ENCODE data around the gene ADCY1.

ADCY1 gene

GRCh38 chr7:45594745-45595535 lies 20.8 kb downstream of the ADCY1 start:
- TF ChIP-seq GATA2 (IDR thresholded peaks at IDR 0.05; ENCODE audit: low read depth, low read length) (no peak), GATA3 (IDR thresholded peaks at IDR 0.05; ENCODE audit: low read depth, low read length) (no peak)

GRCh38 chr7:45595809-45596664 lies 21.9 kb downstream of the ADCY1 start:
- TF ChIP-seq GATA3 (IDR thresholded peaks at IDR 0.05; ENCODE audit: low read depth, low read length): no peak
- TF ChIP-seq GATA2 (IDR thresholded peaks at IDR 0.05; ENCODE audit: low read depth, low read length): no peak

- TF ChIP-seq GATA2 (IDR thresholded peaks at IDR 0.05; ENCODE audit: low read depth, low read length) (no peak), GATA3 (IDR thresholded peaks at IDR 0.05; ENCODE audit: low read depth, low read length) (no peak)
Observed at GRCh38 chr7:45596665-45597095, 22.5 kb downstream of the ADCY1 start.

GRCh38 chr7:45597286-45597984 lies 23.3 kb downstream of the ADCY1 start:
- TF ChIP-seq GATA3 (IDR thresholded peaks at IDR 0.05; ENCODE audit: low read depth, low read length) (no peak), GATA2 (IDR thresholded peaks at IDR 0.05; ENCODE audit: low read depth, low read length) (no peak)

GRCh38 chr7:45598886-45599520 lies 24.8 kb downstream of the ADCY1 start:
- TF ChIP-seq GATA2 (IDR thresholded peaks at IDR 0.05; ENCODE audit: low read depth, low read length) (no peak), GATA3 (IDR thresholded peaks at IDR 0.05; ENCODE audit: low read depth, low read length) (no peak)

GRCh38 chr7:45599851-45600706 lies 25.9 kb downstream of the ADCY1 start:
- TF ChIP-seq GATA2 (IDR thresholded peaks at IDR 0.05; ENCODE audit: low read depth, low read length) (no peak), GATA3 (IDR thresholded peaks at IDR 0.05; ENCODE audit: low read depth, low read length) (no peak)

GRCh38 chr7:45601094-45601493 lies 26.9 kb downstream of the ADCY1 start:
- TF ChIP-seq GATA2 (IDR thresholded peaks at IDR 0.05; ENCODE audit: low read depth, low read length) (no peak), GATA3 (IDR thresholded peaks at IDR 0.05; ENCODE audit: low read depth, low read length) (no peak)

- TF ChIP-seq GATA2 (IDR thresholded peaks at IDR 0.05; ENCODE audit: low read depth, low read length): no peak
- TF ChIP-seq GATA3 (IDR thresholded peaks at IDR 0.05; ENCODE audit: low read depth, low read length): no peak
Observed at GRCh38 chr7:45601816-45602540, 27.8 kb downstream of the ADCY1 start.

- TF ChIP-seq GATA2 (IDR thresholded peaks at IDR 0.05; ENCODE audit: low read depth, low read length): no peak
- no peak for TF ChIP-seq GATA3 (IDR thresholded peaks at IDR 0.05; ENCODE audit: low read depth, low read length)
Observed at GRCh38 chr7:45606050-45606449, 31.9 kb downstream of the ADCY1 start.

GRCh38 chr7:45606931-45607330 lies 32.8 kb downstream of the ADCY1 start:
- no peak; the same call in 1 of the 2 replicates for TF ChIP-seq GATA2 (IDR thresholded peaks at IDR 0.05; ENCODE audit: low read depth, low read length)
- no peak for TF ChIP-seq GATA3 (IDR thresholded peaks at IDR 0.05; ENCODE audit: low read depth, low read length)

GRCh38 chr7:45609180-45609579 lies 35.0 kb downstream of the ADCY1 start:
- TF ChIP-seq GATA3 (IDR thresholded peaks at IDR 0.05; ENCODE audit: low read depth, low read length) (no peak), GATA2 (IDR thresholded peaks at IDR 0.05; ENCODE audit: low read depth, low read length) (no peak)

- TF ChIP-seq GATA3 (IDR thresholded peaks at IDR 0.05; ENCODE audit: low read depth, low read length): no peak
- TF ChIP-seq GATA2 (IDR thresholded peaks at IDR 0.05; ENCODE audit: low read depth, low read length): no peak
Observed at GRCh38 chr7:45610019-45610418, 35.9 kb downstream of the ADCY1 start.
